Measurements from ENCODE around the gene HOOK2.
"Not testable (repeated sequence)": the region's sequence is repeated elsewhere in the genome, so short reads cannot be mapped to it uniquely, and the experiment has no call there.

Gene HOOK2

DNA sequence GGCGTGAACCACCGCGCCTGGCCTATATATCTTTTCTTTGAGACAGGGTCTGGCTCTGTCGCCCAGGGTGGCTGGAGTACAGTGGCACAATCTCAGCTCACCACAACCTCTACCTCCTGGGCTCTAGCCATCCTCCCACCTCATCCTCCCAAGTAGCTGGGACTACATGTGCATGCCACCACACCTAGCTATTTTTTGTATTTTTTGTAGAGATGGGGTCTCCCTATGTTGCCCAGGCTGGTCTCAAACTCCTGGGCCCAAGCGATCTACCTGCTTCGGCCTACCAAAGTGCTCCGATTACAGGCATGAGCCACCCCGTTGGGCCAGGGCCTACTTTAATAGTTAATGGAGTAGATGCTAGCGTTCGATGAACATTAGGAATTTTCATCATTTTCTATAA lies 55.1 kb downstream of the HOOK2 start:
- no peak for DNase-seq

GRCh38 chr19:12715929-12716328 lies 59.4 kb downstream of the HOOK2 start:
- DNase-seq, result no peak

DNA sequence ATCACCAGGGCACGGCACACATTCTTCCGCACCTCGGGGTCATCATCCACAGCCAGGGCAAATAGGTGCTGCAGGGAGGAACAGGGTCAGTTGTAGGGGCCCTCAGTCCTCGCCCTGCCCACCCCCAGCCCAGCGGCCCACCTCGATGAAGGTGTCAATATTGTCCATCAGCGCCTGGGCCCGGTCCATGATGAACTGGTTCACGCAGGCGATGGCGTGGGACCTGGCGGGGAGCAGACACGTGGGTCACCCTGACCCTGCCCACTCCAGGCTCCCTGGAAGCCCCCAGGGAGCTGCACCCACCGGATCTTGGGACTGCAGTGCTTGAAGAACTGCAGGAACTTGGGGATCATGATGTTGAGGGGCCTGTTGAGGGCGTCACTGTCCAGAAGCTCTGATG lies 60.2 kb downstream of the HOOK2 start:
- no peak for DNase-seq

DNA sequence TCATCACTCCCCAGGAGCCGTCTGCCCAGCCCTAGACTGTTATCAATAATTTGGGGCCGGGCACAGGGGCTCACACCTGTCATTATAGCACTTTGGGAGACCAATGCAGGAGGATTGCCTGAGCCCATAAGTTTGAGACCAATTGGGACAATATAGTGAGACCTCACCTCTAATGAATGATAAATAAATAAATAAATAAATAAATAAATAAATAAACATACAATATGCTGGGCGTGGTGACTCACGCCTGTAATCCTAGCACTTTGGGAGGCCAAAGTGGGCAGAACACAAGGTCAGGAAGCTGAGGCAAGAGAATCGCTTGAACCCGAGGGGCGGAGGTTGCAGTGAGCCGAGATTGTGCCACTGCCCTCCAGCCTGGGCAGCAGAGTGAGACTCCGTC lies 62.0 kb downstream of the HOOK2 start:
- DNase-seq, result not testable (repeated sequence)
